Activated CD4-positive, alpha-beta memory T cell treated with anti-CD3 and anti-CD28 coated beads, Interleukin-2, amount 10 ng/mL, durations not matched to agents 7 days and 5 days (primary cell): ENCODE measurements around the gene ARHGEF3. TPM values are rescaled to one million over a fixed set of nuclear protein-coding genes. Genes with fewer than 3 reads are reported as not detected.
A peak's percentile ranks its signal among the peaks of the same experiment; 100 is the strongest.
"Not testable (repeated sequence)": the region's sequence is repeated elsewhere in the genome, so short reads cannot be mapped to it uniquely, and the experiment has no call there.

Source experiments
- CTCF ChIA-PET: fragments of 350-600 bp; sonication (Branson Sonifier 250); formaldehyde crosslinking; loops from one replicate; lab custom pipeline; 2021; ENCODE audit warnings: antibody characterized with exemption, inconsistent platforms; lab: Charles Lee
- POLR2A ChIA-PET: fragments of 350-600 bp; sonication (Branson Sonifier 250); formaldehyde crosslinking; loops from one replicate; lab custom pipeline; 2021; ENCODE audit warnings: antibody characterized with exemption; lab: Charles Lee
- DNase-seq: peaks from one replicate; pipeline ENCODE4 v3.0.0-alpha.2; 2020
- H3K27ac Mint-ChIP-seq: one replicate; pipeline ENCODE4 v1.8.0; 2021; ENCODE audit warnings: mild to moderate bottlenecking, mixed read lengths
- H3K27me3 Mint-ChIP-seq: one replicate; pipeline ENCODE4 v1.8.0; 2021; ENCODE audit warnings: mixed read lengths
- H3K36me3 Mint-ChIP-seq: one replicate; pipeline ENCODE4 v1.8.0; 2021; ENCODE audit warnings: low read depth, mixed read lengths
- H3K4me1 Mint-ChIP-seq: one replicate; pipeline ENCODE4 v1.8.0; 2021; ENCODE audit warnings: mixed read lengths
- H3K4me3 Mint-ChIP-seq: one replicate; pipeline ENCODE4 v1.8.0; 2021; ENCODE audit warnings: mild to moderate bottlenecking, mixed read lengths
- H3K9me3 Mint-ChIP-seq: one replicate; pipeline ENCODE4 v1.8.0; 2021; ENCODE audit warnings: mixed read lengths
- total RNA-seq, 2 experiments: library from RNA; stranded (reverse); gene quantifications; one replicate each; pipeline ENCODE4 v1.2.3, GENCODE V29; 2021

Gene ARHGEF3
- total RNA-seq, 2 experiments from 2014 or later, result 71.3 TPM

DNA sequence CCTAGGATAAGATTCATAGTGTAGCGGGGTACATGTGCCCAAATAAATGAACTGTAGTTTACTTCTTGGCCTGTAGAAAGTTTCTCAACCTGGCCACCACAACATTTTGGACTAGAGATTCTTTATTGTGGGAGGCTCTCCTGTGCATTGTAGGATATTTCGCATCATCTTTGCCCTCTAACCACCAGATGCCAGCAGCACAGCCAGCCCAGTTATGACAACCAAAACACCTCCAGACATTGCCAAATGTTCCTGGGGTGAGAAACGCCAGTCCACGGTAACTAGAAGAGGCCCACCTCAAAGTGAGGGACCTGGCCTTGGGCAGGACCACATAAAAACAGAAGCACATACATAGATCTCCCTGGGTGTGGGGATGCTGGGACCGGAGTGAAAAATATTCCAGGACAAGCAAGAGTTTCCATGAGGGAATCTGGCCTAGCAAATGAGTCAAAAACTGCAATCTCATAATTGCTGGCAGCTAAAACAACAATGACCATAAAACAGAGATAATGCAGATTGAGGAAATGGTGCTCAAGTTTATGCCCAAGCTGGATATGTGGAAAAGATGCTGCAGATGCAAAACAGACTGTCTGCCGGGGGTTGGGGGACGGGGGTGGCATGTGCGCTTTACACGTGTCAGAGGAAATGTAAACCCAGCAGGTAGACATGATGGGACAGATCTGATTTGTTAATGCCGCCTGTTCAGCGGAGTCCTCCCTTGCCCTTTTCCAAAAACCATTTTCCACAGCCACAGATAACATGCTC, 39.7 kb downstream of the ARHGEF3 start:
- H3K9me3 Mint-ChIP-seq, result no peaks in the 10 kb centered on the region
- peaks cover 68% of the 10 kb centered on the region for H3K36me3 Mint-ChIP-seq
- DNase-seq, result no peak
- H3K4me3 Mint-ChIP-seq, result no peak overlapping the region
- H3K27me3 Mint-ChIP-seq, result peaks cover 2% of the 10 kb centered on the region
- POLR2A ChIA-PET, result interaction anchor here (0.7 to 1.5 kb wide), 2 partner anchors 21 to 40 kb away, joined by 3 to 5 read pairs; partner anchors contain the start of gene ARHGEF3
- CTCF ChIA-PET, result no interaction called here
- H3K4me1 Mint-ChIP-seq, result peaks cover 43% of the 10 kb centered on the region
- H3K27ac Mint-ChIP-seq, result no peak overlapping the region

DNA sequence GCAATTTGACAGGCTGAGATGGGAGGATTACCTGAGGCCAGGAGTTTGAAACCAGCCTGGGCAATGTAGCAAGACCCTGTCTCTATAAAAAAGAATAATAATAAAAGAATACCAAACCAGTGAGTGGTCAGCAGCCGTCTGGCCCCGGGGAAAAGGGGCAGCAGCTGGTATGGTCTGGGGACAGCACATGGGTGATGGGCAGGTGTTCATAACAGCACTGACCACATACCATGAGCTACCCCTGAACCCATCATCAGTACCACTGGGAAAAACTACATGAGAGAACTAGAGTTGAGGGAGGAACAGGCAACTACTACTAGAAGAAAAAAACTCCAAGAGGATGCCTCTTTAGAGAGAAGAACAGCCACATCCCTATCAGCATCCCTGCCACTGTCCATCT, 40.7 kb downstream of the ARHGEF3 start:
- no peak overlapping the region for H3K4me3 Mint-ChIP-seq
- POLR2A ChIA-PET, result interaction anchor here (0.7 to 1.5 kb wide), 2 partner anchors 22 to 28 kb away, joined by 3 to 5 read pairs; no protein-coding TSS in a partner anchor
- H3K4me1 Mint-ChIP-seq, result peaks cover 48% of the 10 kb centered on the region
- no peak for DNase-seq
- no peaks in the 10 kb centered on the region for H3K9me3 Mint-ChIP-seq
- H3K27me3 Mint-ChIP-seq, result peaks cover 2% of the 10 kb centered on the region
- H3K36me3 Mint-ChIP-seq, result peaks cover 69% of the 10 kb centered on the region
- no peak overlapping the region for H3K27ac Mint-ChIP-seq
- CTCF ChIA-PET, result no interaction called here

DNA sequence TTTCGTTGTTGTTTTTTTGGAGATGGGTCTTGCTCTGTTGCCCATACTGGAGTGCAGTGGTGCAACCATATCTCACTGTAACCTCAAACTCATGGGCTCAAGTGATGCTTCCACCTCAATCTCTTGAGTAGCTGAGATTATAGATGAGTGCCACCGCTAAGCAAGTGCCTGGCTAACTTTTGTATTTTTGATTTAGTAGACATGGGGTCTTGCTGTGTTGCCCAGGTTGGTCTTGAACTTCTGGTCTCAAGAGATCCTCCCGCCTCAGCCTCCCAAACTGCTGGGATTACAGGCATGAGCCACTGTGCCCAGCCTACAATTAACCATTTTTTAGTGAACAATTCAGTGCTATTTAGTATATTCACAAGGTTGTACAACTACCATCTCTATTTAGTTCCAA, 42.2 kb downstream of the ARHGEF3 start:
- peaks cover 57% of the 10 kb centered on the region for H3K4me1 Mint-ChIP-seq
- peaks cover 72% of the 10 kb centered on the region for H3K36me3 Mint-ChIP-seq
- POLR2A ChIA-PET, result interaction anchor here (0.9 to 2.9 kb wide), 8 partner anchors 16 to 157 kb away, joined by 3 to 22 read pairs (median 8); partner anchors contain the start of gene ARHGEF3
- no peak overlapping the region for H3K4me3 Mint-ChIP-seq
- H3K27ac Mint-ChIP-seq, result peak overlapping the region; percentile 65
- DNase-seq, result no peak
- no peaks in the 10 kb centered on the region for H3K9me3 Mint-ChIP-seq
- CTCF ChIA-PET, result interaction anchor here (0.7 to 1.7 kb wide), 4 partner anchors 13 to 42 kb away, joined by 3 to 6 read pairs (median 4); partner anchors contain the start of gene ARHGEF3
- peaks cover 2% of the 10 kb centered on the region for H3K27me3 Mint-ChIP-seq

DNA sequence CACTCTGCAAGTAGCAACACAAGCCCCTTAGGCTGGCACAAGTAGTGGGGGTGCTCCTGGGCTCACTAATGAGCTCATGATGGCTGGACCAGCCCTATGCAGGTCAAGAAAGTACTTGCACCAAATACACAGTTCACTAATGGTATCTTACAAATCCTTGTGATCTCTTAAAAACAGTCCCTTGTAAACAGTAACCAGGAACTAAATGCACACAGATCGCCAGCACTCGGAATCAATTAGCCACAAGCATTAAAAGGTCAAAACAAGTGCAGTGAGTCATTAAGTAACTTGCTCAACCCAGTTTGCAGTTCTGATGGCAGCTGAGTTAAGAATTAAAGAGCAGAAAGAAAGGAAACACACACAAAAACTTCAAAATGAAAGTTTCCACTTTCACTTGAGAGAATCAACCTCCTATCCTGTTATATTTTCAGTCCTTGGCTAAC, 43.2 kb downstream of the ARHGEF3 start:
- POLR2A ChIA-PET, result interaction anchor here (0.7 to 2.9 kb wide), 11 partner anchors 10 to 158 kb away, joined by 3 to 22 read pairs (median 8); partner anchors contain the start of gene ARHGEF3
- peak overlapping the region; percentile 13 for H3K4me3 Mint-ChIP-seq
- peaks cover 71% of the 10 kb centered on the region for H3K36me3 Mint-ChIP-seq
- H3K9me3 Mint-ChIP-seq, result no peaks in the 10 kb centered on the region
- CTCF ChIA-PET, result interaction anchor here (1.2 to 1.7 kb wide), 6 partner anchors 25 to 230 kb away, joined by 4 to 9 read pairs (median 6); partner anchors contain the start of gene ARHGEF3
- peaks cover 65% of the 10 kb centered on the region for H3K4me1 Mint-ChIP-seq
- peak; percentile 45 for DNase-seq
- peak overlapping the region; percentile 65 for H3K27ac Mint-ChIP-seq
- H3K27me3 Mint-ChIP-seq, result peaks cover 2% of the 10 kb centered on the region

DNA sequence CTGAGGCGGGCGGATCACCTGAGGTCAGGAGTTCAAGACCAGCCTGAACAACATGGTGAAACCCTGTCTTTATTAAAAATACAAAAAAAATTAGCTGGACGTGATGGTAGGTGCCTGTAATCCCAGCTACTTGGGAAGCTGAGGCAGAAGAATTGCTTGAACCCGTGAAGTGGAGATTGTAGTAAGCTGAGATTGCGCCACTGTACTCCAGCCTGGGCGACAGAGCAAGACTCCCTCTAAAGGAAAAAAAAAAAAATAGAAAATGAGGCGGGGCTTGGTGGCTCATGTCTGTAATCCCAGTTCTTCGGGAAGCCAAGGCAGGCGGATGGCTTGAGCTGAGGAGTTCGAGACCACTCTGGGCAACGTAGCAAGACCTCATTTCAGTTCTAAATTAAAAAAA, 43.7 kb downstream of the ARHGEF3 start:
- ChIA-PET POLR2A (interaction anchor here (0.7 to 2.9 kb wide), 8 partner anchors 11 to 158 kb away, joined by 3 to 22 read pairs (median 10); partner anchors contain the start of gene ARHGEF3), CTCF (interaction anchor here (0.7 to 1.7 kb wide), 8 partner anchors 21 to 813 kb away, joined by 3 to 9 read pairs (median 6); partner anchors contain the start of gene ARHGEF3)
- H3K4me3 Mint-ChIP-seq, H3K9me3 Mint-ChIP-seq, DNase-seq, H3K27me3 Mint-ChIP-seq, H3K27ac Mint-ChIP-seq: not testable (repeated sequence)
- H3K36me3 Mint-ChIP-seq, result peaks cover 73% of the 10 kb centered on the region
- H3K4me1 Mint-ChIP-seq, result peaks cover 68% of the 10 kb centered on the region

DNA sequence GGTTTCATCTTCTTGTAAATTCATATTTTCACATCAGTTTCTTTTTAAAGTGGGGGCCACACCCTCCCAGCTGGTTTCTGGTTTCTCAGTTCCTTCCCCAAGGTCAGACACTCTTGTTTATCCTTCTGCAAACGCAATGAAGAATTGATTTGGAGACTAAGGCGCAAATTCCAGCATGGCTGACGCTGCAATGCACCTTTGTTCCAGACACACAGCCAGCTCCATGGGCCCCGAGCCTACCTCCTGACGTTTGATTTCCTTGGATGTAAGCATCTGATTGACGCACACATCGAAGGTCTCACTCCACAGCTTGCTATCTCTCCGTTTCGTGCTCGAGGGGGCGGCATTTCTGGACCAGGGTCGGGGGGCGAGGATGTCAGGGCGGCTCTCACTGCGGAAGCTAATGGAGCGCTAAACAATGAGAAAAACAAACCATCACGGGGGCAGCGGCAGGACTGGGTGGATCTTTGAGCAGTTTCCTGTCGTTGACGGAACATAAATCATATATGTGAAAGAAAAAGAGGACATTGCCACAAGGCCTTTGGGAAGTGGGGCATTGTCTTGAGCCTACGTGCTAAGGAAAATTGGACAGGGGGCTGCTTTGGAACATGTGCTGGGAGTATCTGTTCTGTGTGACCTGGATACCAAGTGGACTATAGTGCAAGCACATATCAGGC, 46.9 kb downstream of the ARHGEF3 start:
- Mint-ChIP-seq H3K36me3 (peaks cover 73% of the 10 kb centered on the region), H3K4me1 (peaks cover 74% of the 10 kb centered on the region), H3K4me3 (peak overlapping the region; percentile 79), H3K27ac (peak overlapping the region; percentile 85), H3K9me3 (peaks cover 6% of the 10 kb centered on the region), H3K27me3 (no peaks in the 10 kb centered on the region)
- ChIA-PET POLR2A (interaction anchor here (0.8 to 6.0 kb wide), 12 partner anchors 9 to 162 kb away, joined by 3 to 95 read pairs (median 10); partner anchors contain the start of genes ARHGEF3 and TASOR), CTCF (interaction anchor here (0.6 to 7.7 kb wide), 9 partner anchors 9 to 50 kb away, joined by 3 to 88 read pairs (median 4); partner anchors contain the start of gene ARHGEF3)
- DNase-seq, result peak; percentile 42

DNA sequence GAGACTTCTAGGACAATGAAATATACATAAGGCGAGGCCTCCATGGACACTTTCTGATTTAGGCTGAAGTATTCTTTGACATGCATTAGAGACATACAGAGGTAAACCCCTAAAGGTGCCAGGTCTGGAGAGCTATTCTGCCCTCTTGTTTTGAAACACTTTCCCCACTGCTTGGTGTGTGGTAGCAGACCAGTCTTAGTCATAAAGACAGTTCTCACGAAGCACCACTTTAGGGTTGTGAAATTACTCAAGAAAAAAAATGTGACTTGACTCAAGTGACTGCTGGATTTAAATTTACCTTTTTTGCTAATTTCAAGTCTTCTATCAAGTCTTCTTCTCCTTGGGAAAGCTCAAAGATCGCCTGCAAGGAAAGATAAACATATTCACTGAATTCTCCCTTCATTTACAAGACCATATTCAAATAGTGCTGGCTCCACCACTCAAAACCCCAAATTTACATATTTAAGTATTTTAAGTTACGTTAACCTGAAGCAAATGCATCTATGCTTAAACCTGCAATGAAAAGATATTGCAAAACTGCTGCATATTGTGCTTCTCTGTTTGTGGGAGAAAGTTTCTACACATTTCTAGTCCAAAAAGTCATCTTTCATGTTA, 48.4 kb downstream of the ARHGEF3 start:
- CTCF ChIA-PET, result interaction anchor here (1.0 to 7.7 kb wide), 5 partner anchors 29 to 243 kb away, joined by 3 to 88 read pairs (median 8); partner anchors contain the start of gene ARHGEF3
- Mint-ChIP-seq H3K36me3 (peaks cover 80% of the 10 kb centered on the region), H3K4me3 (peak overlapping the region; percentile 3), H3K27me3 (no peaks in the 10 kb centered on the region), H3K4me1 (peaks cover 60% of the 10 kb centered on the region), H3K9me3 (peaks cover 10% of the 10 kb centered on the region), H3K27ac (peak overlapping the region; percentile 85)
- peak; percentile 55 for DNase-seq
- POLR2A ChIA-PET, result interaction anchor here (0.6 to 6.0 kb wide), 10 partner anchors 20 to 164 kb away, joined by 3 to 95 read pairs (median 10); partner anchors contain the start of genes ARHGEF3 and TASOR

DNA sequence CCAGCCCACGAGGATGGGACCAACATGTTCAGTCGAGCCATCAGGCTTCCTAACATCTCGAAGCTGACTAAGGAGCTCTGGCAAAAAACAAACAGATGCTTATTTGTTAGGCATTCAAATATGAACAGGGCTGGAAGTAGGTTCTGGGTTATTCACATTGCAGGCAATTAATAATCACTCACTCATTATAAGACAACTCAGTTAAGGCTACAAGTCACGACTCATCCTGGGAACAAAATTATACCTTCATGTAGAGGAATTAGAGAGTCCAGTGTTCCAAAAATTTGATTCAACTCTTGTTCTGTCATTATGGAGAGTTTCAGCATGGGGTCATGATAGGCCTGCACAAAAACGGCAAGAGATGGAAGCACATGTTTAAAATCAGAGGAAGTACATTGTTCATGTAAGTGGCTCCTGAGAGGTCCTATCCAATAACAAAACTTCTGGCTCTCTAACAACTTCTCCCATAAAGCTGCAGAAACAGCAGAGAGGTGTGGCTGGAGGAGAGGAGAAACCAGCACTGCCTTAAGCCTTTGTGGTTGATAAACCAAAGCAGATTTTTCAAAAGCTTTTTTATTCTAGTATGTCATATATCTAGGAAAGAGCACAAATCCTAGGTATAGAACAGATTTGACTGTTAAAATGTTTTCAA, 50.6 kb downstream of the ARHGEF3 start:
- DNase-seq, result no peak
- H3K36me3 Mint-ChIP-seq, result peaks cover 88% of the 10 kb centered on the region
- peaks cover 49% of the 10 kb centered on the region for H3K4me1 Mint-ChIP-seq
- no peak overlapping the region for H3K4me3 Mint-ChIP-seq
- POLR2A ChIA-PET, result interaction anchor here (0.6 to 6.0 kb wide), 2 partner anchors 48 to 520 kb away, joined by 3 to 95 read pairs; partner anchors contain the start of gene ARHGEF3
- no peak overlapping the region for H3K27ac Mint-ChIP-seq
- peaks cover 10% of the 10 kb centered on the region for H3K9me3 Mint-ChIP-seq
- no peaks in the 10 kb centered on the region for H3K27me3 Mint-ChIP-seq
- CTCF ChIA-PET, result interaction anchor here (1.3 to 7.7 kb wide), 2 partner anchors 26 to 49 kb away, joined by 6 to 88 read pairs; partner anchors contain the start of gene ARHGEF3

DNA sequence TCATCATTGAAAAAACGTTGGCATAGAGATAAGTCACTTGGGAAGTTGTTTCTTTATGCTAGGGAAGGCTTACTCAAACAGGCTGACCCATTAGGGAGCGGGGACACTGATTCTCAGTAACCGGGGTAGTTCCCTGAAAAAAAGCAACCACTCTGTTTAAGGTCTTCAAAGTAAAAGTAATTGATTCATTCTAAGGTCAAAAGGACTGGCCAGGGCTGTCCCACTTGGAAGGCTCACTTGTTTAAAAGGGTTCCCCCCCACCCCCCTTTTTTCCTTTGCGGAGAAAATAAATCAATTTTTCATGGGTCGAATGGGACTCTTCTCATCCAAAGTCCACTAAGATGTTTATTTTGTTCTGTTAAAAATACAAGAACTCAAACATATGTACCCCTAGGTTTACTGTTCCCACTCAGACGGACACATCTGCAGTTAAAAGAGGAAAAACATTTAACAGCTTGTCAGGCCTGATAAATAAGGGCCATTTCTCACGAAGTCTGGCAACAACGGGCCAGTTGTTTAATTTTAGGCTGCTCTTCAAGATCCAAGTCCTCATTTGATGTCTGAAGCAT, 53.0 kb downstream of the ARHGEF3 start:
- ChIA-PET POLR2A (interaction anchor here (1.0 to 1.6 kb wide), 3 partner anchors 23 to 53 kb away, joined by 3 to 6 read pairs (median 5); partner anchors contain the start of gene ARHGEF3), CTCF (interaction anchor here (0.7 to 0.9 kb wide), 2 partner anchors 17 to 74 kb away, joined by 3 read pairs; no protein-coding TSS in a partner anchor)
- DNase-seq, result no peak
- Mint-ChIP-seq H3K27ac (no peak overlapping the region), H3K4me1 (peaks cover 29% of the 10 kb centered on the region), H3K4me3 (no peak overlapping the region), H3K27me3 (no peaks in the 10 kb centered on the region), H3K9me3 (peaks cover 10% of the 10 kb centered on the region), H3K36me3 (peaks cover 92% of the 10 kb centered on the region)

DNA sequence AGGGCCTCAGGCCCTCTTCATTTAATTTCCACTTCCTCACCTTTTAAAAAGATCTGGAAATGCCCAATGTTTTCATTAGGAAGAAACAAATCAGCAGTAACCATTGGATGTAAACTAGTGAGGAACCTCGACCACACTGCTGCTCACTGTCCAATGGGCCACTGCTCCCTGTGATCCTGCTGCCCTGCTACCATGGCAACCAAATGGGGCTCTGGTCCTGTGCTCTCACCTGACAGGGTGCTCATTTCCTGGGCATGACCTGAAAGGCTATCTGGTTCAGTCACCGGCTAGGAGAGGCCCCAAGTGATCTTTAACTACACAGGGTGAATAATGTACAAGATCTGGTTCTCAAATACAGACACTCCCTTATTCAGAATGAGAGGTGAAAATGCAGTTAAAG, 54.6 kb downstream of the ARHGEF3 start:
- ChIA-PET CTCF (interaction anchor here (0.7 to 1.0 kb wide), 2 partner anchors 12 to 170 kb away, joined by 3 read pairs; no protein-coding TSS in a partner anchor), POLR2A (interaction anchor here (0.9 kb wide), 1 partner anchor 53 kb away, joined by 3 read pairs; no protein-coding TSS in a partner anchor)
- no peak overlapping the region for H3K27ac Mint-ChIP-seq
- peaks cover 10% of the 10 kb centered on the region for H3K9me3 Mint-ChIP-seq
- H3K36me3 Mint-ChIP-seq, result peaks cover 92% of the 10 kb centered on the region
- H3K4me3 Mint-ChIP-seq, result no peak overlapping the region
- H3K27me3 Mint-ChIP-seq, result no peaks in the 10 kb centered on the region
- peaks cover 14% of the 10 kb centered on the region for H3K4me1 Mint-ChIP-seq
- no peak for DNase-seq

DNA sequence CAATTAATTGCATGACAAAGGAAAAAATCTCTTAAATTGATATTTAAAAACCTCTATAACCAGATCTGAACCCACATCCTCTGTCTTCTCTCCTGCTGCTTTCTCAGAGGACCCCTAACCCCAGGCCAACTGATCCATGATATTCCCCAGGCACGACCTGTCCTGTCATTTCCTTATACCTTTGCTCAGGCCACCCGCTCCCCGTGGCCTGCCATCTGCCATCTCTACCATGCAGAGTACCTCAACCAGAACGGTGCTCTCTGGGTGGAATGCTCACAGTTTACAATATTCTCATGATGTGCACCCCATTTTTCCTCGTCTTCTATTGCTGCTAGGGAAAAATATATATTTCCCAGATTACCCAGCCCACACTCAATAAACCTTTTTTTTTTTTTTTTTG, 57.7 kb downstream of the ARHGEF3 start:
- H3K9me3 Mint-ChIP-seq, result no peaks in the 10 kb centered on the region
- POLR2A ChIA-PET, result no interaction called here
- H3K36me3 Mint-ChIP-seq, result peaks cover 82% of the 10 kb centered on the region
- no peaks in the 10 kb centered on the region for H3K27me3 Mint-ChIP-seq
- CTCF ChIA-PET, result interaction anchor here (2.5 kb wide), 1 partner anchor 55 kb away, joined by 12 read pairs; no protein-coding TSS in a partner anchor
- no peak overlapping the region for H3K4me3 Mint-ChIP-seq
- H3K4me1 Mint-ChIP-seq, result peaks cover 5% of the 10 kb centered on the region
- no peak overlapping the region for H3K27ac Mint-ChIP-seq
- DNase-seq, result no peak
